ENCODE results near the gene KIF19.

- TF ChIP-seq CTCF (conservative IDR thresholded peaks at IDR 0.05 in 1 of 2, IDR thresholded peaks at IDR 0.05 in 1 of 2; ENCODE audit: extremely low read depth in 1 of 2, insufficient read depth in 1 of 2, low read depth in 1 of 2, low read length in 2 of 2): no peak
- TF ChIP-seq EZH2 (IDR thresholded peaks at IDR 0.05; ENCODE audit: borderline replicate concordance, low read length): no peak
Observed at GRCh38 chr17:74391771-74392170, 65.7 kb downstream of the KIF19 start.
